Omental fat pad (tissue), 4 donors: Measurements from ENCODE around the gene LVRN. TPM values are rescaled to one million over a fixed set of nuclear protein-coding genes. Genes with fewer than 3 reads are reported as not detected.
A peak's percentile ranks its signal among the peaks of the same experiment; 100 is the strongest.

Experiments
- ATAC-seq: fragments of 150-250 bp; one replicate; pipeline ENCODE4 v1.9.1; 2016; ENCODE audit warnings: mild to moderate bottlenecking, moderate library complexity; ENCODE audit not compliant: low FRiP score
- DNase-seq: peaks from one replicate; pipeline ENCODE4 v3.0.0-alpha.2; 2019; ENCODE audit warnings: low spot score
- total RNA-seq, 4 donors: library from RNA; depleted of rRNA; stranded (reverse); fragments of >200 nt; gene quantifications; one replicate each; pipeline ENCODE4 v1.1.0, GENCODE V29; 2016
- TF ChIP-seq, protein P1 (sequence below), 3 donors: fragments of 450-650 bp; IDR thresholded peaks; one replicate each; pipeline ENCODE4 v1.5.1; 2016 to 2017; ENCODE audit warnings: antibody characterized with exemption in 3 of 3, mild to moderate bottlenecking in 3 of 3, moderate library complexity in 2 of 3

LVRN gene
- total RNA-seq, 4 donors from 2014 or later = 14.9 to 39.7 (median 24.8) TPM

- no peak for DNase-seq
- TF ChIP-seq, protein P1, sequence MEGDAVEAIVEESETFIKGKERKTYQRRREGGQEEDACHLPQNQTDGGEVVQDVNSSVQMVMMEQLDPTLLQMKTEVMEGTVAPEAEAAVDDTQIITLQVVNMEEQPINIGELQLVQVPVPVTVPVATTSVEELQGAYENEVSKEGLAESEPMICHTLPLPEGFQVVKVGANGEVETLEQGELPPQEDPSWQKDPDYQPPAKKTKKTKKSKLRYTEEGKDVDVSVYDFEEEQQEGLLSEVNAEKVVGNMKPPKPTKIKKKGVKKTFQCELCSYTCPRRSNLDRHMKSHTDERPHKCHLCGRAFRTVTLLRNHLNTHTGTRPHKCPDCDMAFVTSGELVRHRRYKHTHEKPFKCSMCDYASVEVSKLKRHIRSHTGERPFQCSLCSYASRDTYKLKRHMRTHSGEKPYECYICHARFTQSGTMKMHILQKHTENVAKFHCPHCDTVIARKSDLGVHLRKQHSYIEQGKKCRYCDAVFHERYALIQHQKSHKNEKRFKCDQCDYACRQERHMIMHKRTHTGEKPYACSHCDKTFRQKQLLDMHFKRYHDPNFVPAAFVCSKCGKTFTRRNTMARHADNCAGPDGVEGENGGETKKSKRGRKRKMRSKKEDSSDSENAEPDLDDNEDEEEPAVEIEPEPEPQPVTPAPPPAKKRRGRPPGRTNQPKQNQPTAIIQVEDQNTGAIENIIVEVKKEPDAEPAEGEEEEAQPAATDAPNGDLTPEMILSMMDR (IDR thresholded peaks at IDR 0.05) = no peak
- ATAC-seq = no peak
Measured at GRCh38 chr5:115978779-115979178, 16.5 kb downstream of the LVRN start.

DNA sequence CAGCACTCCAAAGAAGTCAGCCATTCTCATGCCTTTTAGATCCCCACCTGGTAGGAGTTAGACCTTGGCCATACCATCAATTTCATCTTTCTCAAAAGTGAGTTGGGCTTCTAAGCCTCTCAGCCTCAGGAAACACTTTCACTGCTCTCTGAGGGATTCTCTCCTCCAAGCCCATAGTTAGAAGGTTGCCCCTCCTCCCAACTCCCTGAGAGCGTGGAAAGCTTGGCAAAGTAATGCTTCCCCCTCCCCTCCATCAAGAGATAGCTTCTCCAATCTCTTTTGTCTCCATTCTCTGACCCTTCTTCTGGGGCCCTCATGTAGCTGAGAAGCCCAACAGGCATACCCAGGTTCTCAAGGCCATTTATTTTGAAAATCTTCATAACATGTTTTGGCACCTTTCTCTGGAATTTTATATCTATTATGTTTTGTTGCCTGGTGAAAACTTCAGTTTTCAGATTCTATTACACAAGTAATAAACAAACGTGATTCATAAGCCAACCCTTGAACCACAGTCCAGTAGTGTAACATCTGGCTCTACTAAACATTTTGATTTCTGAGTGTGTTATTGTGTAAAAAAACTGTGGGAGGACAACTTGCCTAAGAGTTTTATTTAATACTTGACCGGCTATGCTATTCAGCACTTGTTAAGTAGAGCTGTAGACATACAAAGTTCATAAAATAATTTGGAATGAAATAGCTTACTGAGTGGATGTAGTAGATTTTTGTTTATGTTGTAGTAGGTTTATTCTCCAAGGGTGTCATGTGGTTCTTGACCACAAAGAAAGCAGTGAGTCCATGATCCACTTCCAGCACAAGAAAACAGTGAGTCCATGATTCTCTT, 17.1 kb downstream of the LVRN start:
- peak; percentile 84 for ATAC-seq
- no peak for DNase-seq
- TF ChIP-seq, protein P1 (IDR thresholded peaks at IDR 0.05) = no peak

GRCh38 chr5:115983519-115983918, 21.2 kb downstream of the LVRN start:
- TF ChIP-seq, protein P1 (IDR thresholded peaks at IDR 0.05) = no peak
- ATAC-seq (no peak), DNase-seq (no peak)

DNA sequence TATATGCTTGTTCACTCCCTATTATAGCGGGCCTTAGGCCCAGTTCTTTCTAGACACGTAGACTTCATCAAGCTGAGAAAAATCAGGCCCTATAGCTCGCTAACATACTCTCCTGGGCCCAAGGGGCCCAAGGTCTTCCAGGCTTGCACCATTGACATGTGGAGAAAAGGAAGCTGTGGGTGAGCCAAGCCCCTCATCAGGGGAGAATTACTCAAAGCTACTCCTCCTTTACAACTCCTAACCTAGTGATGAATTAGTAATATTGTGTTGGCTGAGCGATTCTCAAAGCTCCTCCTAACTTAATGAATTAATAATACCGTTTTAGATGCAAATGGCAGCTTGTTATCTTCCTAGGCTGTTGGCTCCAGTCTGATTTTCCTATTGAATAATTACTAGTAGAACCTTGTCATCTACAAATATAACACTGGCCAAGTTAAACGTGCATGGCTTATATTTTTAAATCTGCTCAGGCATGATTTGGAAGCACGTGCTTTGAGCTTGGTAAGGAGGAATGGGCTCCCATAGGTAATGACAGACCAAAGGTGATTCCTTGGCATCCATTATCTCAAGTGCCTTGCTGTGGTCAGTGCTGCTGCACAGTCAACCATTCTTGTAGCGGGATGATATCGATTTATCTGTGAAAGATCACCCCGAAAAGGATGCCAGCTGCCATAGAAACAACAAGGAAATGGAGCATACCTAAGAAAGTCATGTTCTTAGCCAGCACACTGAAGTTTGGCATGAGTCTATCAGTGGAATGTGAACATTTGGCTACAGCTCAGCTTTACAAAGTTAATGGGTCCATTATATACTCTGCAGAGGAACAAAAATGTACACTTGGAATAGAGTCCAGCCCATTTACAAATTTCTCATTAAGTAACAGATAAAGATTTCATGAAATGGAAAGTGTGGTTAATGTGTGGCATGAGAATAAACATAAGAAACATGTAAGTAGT, 23.8 kb downstream of the LVRN start:
- ATAC-seq (peak; percentile 61), DNase-seq (no peak)

GRCh38 chr5:115988002-115988401, 25.7 kb downstream of the LVRN start:
- no peak for DNase-seq
- ATAC-seq = no peak
- TF ChIP-seq, protein P1 (IDR thresholded peaks at IDR 0.05) = no peak

More for the DNA sequence above, 23.8 kb downstream of the LVRN start:
- TF ChIP-seq, protein P1 (IDR thresholded peaks at IDR 0.05) = no peak

DNA sequence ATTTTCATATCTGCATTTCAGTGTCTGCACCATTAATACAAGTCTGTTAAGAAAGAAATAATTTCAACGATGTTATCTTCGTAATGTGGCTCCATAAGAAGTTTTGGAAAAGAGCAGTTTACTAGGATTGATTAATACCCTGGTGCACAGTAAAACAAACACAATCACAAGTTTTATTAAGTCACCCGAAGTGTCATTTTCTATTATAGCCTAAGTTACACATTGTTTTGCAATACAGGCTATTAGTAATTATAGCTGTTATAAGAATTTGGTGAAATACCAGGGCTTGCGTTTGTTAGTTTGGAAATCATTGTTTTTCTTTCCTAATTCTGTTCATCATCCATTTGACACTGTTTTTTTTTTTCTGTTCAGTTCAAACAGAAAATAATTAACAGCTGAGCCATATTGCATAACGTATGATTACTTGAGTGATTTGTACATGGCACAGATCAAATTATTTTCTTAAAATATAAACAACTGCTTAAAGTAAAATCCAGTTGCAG, 30.6 kb downstream of the LVRN start:
- DNase-seq (no peak), ATAC-seq (peak; percentile 68)
- TF ChIP-seq, protein P1 (IDR thresholded peaks at IDR 0.05) = no peak
